ENCODE measurements around the gene ELK1.
"Not testable (repeated sequence)": the region's sequence is repeated elsewhere in the genome, so short reads cannot be mapped to it uniquely, and the experiment has no call there.

ELK1 gene, protein sequence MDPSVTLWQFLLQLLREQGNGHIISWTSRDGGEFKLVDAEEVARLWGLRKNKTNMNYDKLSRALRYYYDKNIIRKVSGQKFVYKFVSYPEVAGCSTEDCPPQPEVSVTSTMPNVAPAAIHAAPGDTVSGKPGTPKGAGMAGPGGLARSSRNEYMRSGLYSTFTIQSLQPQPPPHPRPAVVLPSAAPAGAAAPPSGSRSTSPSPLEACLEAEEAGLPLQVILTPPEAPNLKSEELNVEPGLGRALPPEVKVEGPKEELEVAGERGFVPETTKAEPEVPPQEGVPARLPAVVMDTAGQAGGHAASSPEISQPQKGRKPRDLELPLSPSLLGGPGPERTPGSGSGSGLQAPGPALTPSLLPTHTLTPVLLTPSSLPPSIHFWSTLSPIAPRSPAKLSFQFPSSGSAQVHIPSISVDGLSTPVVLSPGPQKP

DNA sequence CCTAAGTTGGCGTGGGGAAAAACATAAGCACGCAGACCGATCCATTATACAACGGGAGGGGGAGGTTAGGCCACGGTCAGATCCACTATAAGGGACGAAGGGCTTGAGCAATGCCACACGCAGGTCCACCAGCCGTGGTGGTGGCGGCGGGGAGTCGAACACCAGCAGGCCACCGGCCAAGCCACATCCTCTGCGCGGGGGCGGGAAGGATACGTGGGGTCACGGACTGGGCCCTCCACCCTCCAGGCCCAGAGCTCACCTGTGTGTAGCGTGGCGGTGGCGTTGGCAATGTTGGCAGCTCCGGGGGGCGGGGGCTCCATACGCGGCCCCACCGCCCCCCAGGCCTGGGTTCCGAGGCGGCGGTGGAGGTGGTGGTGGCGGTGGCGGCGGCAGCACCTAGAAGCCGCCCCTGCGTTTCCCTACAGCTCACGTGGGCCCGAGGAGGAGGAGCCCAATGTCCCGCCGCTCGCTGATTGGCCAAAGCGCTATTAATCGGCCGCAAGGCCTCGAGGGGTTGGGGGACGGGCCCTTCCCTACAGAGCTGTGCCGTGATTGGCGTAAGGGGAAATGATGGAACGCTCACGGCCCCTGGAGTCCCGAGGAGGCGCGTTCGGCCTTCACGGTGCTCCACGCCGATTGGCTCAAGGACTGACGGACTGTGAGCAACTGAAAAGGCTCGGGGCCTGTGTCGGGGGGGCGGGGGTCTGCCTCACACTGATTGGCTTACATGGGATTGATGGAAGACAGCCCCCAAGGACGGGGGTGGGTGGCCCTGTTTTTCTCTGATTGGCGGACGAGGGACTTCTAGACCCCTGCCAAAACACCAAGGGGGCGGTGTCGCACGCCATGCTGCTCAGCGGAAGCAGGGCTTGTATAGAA is at the start of gene ELK1:
TSS of gene ELK1 (minus strand) at position 400 of the 879 bp plus-strand sequence. CDS start 9,122 bp downstream, outside the sequence.
- DNase-seq, result peak; percentile 76 to 79

DNA sequence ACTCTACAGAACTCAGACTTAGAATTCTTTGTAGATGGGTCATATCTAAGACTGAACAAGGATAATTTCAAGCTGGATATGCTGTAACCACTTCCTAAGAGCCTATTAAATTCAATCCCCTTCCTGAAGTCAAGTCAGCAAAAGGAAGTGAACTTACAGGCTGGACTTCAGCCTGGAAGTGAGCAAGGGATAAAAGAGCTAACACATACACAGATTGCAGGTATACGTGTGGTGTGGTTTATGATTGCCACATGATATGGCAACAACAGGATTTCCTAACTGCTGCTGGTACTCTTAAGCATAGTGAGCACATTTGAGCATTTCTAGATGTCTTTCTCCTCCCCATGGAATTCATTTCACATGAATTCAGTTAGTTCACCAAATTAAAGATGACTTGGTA is 46.8 kb upstream of the ELK1 start:
- no peak for DNase-seq

DNA sequence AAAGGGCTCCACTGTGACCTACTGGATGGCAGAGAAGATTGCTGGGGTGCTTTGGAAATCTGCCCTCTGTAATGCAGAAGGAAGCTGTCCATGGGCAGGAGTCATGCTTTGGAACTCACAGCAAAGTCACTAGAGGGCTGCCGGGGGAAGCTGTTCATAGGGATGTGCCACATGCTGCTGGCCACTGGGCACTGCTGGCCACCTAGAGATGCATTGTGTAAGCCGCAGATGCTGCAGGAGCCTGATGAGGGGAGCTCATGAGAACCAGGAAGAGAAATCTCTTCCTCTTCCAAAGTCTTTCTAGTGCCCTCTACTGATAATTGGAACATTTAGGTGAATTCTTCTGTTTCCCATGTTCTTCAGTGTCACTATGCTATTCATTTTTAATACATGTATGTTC is 39.8 kb upstream of the ELK1 start:
- no peak for DNase-seq

DNA sequence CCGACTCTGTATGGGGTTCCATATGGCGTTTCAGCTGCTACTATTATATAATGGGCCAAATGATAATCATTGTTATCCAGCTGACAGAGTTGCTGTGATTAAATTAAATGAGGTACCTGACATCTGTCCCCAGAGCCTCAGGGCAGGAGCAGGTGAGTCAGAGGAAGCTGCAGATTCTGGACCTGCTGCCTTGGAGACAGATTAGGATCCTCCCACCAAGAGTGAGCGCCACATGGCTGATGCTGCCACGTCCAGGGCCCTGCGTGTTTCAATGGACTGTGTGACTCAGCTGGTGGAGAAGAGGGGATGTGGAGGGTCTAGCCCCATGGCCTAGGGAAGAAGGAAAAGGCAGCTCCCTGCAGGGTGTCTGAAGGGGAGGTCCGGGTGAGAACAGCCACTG is 36.9 kb upstream of the ELK1 start:
- no peak for DNase-seq

DNA sequence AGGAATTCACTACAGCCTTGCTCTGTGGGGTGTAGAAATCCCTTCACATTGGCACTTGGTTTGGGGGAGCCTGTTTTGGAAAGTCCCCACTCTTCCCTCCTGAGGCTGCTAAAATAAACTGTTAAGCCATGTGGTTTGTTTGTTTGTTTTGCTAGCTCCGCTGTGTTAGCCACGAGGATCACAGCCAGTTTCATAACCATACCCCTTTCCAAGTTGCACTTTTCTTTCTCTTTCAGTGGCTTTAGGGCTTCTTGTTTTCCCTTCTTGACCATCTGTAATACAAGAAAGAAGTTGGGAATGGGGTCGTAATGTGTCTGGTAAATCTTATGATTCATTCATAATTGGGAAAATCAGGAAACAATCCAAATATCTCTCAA is 33.5 kb upstream of the ELK1 start:
- no peak for DNase-seq

DNA sequence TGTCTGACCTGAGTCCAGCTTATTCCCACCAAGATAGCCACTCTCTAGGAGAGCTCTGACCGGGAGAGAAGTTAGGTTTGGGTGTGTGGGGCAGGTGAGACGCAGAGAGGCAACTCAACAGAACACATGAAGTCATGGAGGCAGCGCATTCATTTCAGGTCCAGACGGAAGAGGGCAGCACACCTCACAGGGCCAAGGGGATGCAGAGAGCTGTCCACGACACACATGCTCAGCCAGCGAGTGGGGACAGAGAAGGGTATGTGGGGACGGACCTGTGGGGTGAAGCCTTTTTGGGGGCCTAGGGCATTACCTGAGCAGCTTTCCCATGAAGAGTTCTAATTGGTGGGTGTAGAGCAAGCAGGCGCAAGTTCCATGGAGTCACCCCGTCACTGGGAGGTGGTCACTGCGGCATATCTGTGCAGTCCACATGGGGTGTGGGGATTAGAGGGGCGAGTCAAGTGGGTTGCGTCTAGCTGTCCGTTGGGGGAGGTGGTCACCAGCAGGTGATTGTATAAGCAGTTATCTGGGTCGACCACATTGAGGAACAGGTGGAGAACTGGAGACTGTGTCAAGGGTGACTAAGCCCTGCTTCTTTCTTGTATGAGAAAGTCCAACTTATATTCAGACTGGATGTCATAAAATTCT is 32.9 kb upstream of the ELK1 start:
- no peak for DNase-seq

DNA sequence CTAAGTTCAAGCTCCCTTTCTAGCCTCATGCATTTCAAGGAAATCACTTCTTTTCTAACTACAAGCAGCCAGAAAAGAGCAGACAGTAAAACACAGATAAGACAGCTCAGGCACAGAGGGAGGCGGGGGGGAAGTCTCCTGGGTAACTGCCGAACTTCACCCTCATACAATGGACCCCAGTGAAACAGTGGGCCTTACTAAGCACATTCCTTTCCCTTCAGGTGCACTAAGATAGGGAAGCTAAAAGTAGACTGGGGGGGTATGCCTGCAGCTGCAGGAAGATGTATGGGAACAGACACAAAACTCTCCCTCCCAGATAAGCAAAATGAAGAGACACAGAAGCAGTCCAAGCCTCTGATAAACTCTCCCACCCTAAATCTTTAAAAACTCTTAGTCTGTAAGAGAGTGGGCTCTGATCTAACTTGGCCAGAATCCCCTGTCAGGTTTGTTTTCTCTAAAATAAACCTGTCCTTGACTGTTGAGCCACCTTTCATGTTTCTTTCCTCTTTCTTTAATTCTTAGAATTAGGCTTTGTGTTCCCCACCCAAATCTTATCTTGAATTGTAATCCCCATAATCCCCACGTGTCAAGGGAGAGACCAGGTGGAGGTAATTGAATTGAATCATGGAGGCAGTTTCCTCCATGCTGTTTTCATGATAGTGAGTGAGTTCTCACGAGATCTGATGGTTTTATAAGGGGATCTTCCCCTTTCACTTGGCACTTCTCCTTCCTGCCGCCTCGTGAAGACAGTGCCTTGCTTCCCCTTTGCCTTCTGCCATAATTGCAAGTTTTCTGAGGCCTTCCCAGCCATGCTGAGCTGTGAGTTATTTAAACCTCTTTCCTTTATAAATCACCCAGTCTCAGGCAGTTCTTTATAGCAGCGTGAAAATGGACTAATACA is 25.8 kb upstream of the ELK1 start:
- DNase-seq, result not testable (repeated sequence)

DNA sequence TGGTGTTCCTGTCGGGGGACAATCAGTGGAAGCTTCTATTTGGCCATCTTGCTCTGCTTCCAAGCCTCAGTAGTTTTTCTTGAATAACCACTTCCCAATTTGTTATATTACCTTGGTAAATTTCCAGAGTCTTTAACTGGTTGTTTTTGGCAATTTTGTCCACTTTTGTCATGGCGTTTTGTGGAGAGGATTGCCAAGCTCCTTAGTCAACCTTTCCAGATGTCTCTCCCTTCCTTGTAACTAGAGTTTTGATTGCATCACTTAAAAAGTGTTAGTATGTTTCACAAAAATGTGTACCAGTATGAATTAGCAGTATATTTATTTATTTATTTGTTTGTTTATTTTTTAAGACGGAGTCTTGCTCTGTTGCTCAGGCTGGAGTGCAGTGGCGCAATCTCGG is 24.4 kb upstream of the ELK1 start:
- no peak for DNase-seq

DNA sequence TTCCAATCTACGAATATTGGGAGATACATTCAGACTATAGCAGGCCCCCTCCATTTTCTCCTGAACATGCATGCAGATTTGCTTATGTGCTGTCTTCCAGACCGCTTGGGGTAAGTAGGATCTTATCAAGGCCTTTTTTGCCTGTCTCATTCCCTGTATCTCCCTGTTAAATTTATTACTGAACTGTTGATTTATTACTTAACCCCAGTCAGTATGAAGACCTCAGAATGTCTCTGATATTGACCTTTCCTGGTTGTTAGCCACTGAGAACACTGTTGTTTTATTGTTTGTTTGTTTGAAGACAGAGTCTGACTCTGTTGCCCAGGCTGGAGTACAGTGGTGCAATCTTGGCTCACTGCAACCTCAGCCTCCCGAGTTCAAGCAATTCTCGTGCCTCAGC is 15.4 kb upstream of the ELK1 start:
- not testable (repeated sequence) for DNase-seq

DNA sequence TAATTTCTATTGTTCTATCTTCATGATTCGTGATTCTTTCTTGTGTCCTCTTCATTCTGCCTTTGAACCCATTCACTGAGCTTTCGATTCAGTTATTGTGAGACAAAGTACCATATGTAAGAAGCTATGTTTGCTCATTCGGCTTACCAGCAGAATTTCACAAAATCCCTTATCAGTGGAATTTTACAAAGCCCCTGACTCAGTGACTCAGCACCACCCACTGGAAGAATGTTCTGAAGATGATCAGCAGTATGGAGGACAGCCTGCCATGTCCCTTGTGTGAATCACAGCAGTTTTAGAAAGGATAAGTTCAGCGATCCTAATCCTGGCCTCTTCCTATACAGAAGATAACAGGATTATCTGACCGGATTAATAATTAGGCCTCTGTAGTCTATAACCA is 14.4 kb upstream of the ELK1 start:
- DNase-seq, result no peak

DNA sequence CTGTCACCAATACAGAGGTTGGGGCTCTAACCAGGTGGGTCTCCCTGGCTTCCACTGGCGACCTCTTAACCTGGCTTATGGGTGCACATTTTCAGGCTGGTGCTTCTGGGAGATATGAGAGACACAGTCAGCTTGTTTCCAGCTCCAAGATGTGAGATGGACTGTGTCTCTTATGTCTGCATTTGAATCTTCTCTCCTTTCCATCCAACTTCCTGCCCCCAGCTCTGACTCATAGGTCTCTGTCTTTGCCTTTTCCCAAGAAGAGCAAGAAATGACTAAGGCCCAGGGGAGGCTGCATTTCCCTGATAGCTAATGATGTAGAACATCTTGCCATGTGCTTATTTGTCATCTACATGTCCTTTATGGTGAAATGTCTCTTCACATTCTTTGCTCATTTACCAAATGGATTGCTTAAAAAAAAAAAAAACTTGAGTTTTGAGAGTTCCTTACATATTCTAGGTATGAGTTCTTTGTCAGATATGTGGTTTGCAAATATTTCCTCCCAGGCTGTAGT is 11.8 kb upstream of the ELK1 start:
- no peak for DNase-seq

DNA sequence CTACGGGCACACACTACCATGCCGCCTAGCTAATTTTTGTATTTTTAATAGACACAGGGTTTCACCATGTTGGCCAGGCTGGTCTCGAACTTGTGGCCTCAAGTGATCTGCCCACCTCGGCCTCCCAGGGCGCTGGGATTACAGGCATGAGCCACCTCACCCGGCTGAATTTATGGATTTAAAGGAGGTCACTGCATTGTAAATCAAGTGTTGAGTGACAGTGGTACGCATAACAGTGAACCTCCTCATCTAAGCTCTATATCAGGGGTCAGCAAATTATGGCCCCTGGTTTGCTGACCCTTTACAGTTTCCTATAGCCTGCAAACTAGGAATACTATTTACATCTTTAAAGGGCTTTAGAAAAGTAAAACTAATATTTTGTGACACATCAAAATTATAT is 11.2 kb upstream of the ELK1 start:
- DNase-seq, result no peak

DNA sequence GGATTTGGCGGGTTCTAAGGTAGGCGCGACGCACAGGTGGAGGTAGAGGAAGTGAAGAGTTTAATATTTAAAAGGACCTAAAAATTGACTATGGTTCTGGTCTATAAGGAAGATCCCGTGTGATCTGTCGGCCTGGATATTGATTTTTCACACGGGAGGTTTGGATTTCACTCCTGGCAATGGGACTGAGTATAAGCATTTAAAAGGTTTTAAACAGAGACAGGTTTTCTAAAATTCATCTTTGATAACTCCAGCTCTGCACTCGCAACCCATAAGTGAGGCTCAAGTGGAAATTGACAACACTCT is 9.0 kb upstream of the ELK1 start:
- DNase-seq, result no peak

DNA sequence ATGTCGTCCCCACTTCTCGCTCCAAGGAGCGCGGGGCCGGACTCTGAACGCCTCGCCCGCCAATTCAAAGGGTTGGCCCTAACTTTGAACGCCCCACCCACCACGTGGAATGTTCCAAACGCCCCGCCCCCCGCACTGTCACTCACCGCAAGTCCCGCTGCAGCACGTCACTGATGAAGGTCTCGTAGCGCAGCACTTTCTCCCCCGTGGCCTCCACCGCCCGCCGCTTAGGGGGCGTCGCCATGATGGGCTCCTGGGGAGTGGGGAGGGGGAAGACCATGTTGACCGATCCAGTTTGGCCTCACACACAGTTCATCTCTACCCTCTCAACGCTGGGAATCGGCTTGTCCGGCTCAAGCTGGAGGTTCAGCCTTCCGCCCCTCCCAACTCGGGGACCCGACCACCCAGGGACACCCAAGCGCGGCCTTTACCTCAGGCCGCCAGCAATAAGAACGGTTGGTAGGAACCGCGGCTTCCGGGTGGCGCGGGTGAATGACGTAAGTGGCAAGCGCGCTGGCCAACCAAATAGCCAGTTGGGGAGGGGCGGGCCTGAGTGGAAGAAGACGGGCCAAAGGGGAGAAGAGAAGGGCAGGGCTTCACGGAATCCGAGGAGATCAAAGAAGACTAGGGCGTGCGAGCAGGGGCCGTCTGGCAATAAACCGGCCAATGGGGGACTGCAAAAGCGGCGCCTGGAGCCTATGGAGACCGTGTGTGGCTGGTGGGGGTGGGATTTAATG is 8.5 kb upstream of the ELK1 start, which contains the start of gene UXT:
TSS of gene UXT (minus strand) at position 497 of the 737 bp plus-strand sequence. CDS start at position 244, 253 bp downstream.
- peak; percentile 61 to 65 for DNase-seq

DNA sequence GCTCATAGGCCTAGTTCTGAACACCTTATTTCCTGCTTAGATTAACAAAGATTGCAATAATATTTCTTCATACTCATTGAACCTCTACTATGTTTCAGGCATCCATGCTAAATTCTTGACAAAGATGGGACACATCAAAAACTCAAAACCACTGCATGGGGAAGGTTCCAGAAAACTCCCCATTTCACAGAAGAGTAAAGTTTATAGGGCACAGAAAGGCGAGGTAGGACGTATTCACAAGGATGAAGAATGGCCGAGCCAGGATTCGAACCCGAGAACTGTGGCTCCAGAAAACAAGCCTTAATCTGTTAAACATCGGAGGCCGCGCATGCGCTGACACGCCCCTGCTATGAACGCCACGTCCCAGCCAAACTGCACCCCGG is 7.9 kb upstream of the ELK1 start:
- no peak for DNase-seq

DNA sequence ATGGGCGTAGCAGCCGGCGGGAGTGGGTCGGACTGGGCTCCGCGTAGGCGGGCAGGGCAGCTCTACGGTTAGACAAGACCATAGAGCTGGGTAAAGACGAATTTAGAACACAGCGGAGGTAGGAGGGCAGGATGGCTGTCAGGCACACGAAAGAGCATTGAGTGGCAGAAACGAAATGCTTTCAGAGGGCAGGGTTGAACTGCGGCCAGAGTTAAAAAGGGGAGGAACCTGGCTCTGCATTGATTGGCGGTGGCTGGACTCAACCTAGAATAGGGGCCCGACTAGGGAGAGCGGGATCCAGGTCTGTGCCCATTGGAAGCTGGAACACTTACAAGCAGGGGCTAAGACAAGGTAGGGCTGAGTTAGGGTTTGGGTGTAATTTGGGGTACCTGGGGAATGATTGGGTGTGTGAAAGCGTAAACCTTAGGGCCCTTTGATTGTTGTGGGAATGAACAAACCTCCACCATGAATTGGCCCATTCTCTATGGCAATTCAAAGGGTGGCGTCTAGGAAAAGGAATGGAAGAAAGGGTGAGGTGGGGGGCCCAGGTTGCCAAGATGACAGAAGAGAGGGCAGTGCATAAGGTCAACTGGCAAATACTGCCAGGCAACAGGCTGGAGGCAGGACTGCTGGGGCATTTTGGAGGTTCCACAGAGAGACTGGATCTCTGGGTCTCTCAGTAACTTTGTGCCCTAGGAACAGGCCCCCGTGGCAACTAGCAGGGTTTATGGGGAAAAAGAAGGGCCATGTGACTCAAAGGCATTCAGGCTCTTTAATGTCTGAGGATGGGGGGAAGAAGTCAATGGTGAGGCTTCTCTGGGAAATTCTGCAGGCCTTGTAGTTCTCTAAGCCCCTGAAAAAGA is 911 bp upstream of the ELK1 start:
- DNase-seq, result no peak

DNA sequence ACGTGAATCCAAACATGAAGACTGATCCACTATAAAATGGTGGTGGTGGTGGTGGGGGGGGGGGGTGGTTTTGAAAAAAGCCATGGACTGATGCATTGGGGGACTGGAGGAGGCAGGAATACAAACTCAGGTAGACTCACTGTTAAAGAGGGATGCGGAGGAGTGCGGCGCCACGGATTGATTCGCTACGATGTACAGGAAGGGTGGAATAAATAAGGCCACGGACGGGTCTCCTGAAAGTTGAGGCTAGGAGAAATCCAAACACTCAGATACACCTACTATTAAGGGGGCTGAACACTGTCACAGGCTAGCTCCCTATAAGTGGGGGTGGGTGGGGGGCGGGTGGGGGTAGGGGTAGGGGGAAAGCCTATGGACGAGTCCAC is 591 bp downstream of the ELK1 start:
- no peak for DNase-seq

DNA sequence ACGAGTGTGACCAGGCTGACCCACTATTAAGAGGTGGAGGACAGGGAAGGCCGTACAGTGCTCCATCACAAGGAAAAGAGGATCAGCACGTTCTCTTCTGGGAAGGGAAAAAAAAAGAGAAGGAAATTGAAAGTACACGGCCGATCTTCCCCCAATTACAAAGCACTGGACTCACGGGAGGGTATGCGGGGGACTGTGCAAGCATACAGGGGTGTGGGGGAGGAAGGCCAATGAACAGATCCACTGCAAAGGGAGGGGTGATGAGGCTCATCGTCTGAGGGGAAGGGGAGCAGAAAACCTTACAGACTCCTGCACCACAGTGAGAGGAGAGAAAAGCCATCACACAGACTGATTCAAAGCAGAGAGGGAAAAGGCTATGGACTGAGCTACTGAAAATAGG is 1.1 kb downstream of the ELK1 start:
- no peak for DNase-seq

DNA sequence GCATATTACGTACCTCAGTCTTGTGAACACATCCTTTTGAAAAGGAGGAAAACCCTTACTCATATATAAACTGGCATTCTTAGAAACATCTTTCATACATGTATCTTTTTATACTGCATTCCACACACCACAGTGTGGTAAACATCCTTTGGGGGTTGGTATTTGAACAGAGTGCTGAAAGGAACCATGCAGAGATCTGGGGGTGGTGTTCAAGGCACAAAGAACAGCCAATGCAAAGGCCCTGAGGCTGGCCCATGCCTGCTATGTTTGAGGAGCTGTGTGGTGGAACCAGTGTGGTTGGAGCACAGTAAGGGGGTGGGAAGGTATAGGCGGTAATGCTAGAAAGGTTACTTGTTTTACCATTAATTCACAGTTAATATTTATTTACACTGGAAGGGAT is 2.0 kb downstream of the ELK1 start:
- DNase-seq, result no peak

DNA sequence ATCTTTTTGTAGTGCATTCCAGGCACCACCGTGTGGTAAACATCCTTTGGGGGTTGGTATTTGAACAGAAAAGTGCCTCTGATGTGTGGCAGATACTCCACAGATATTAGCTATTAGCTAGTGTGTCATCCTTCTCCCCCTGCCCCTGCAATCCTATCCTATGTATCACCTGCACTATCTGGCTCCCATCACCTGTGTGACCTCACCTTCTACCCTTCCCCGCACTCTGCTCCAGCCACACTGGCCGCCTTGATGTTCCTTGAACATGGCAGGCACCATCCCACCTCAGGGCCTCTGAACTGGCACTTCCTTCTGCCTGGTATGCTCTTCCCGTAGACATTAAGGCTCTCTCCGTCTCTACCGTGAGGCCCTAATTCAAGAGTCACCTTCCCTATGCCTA is 3.7 kb downstream of the ELK1 start:
- no peak for DNase-seq

DNA sequence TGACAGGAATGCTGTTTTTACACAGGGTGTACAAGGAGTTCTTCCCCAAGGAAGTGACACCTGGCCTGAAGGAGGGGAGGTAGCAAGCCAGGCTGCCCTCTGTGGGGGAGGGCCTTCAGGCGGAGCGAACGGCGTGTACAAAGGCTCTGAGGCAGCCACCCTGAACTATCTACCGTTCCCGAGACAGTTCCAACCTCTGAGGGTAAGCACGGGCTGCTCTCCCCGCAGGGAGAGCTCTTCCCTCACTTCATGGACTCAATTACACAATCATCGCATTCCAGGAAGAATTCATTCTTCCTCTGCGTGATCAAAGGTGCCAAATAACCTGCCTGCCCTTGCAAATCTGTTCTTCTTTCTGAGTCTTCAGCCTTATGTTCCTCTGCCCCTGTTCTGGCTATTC is 4.8 kb downstream of the ELK1 start:
- DNase-seq, result no peak

Data from AML-193 (cell line).